Measurements from ENCODE around the gene ABHD2. TPM values are rescaled to one million over a fixed set of nuclear protein-coding genes. Genes with fewer than 3 reads are reported as not detected.

Gene ABHD2
- total RNA-seq, 1 experiment from 2014 or later: 15.6 TPM

GRCh38 chr15:89077750-89078149 lies 10.5 kb upstream of the ABHD2 start:
- no peaks in the 10 kb centered on the region for H3K9me3 ChIP-seq (ENCODE audit: control insufficient read depth, low read depth, low read length)
- H3K36me3 Mint-ChIP-seq (ENCODE audit: insufficient read depth in 1 of 3, low read depth in 3 of 3): peaks cover 0 to 3% (median 0%) of the 10 kb centered on the region in 3 experiments; a peak in 2 of 7 replicates
- no peak overlapping the region for H2AK5ac ChIP-seq (ENCODE audit: insufficient read length, low read length)
- no peak overlapping the region for H4K8ac ChIP-seq (replicated peaks; ENCODE audit: insufficient read length, low read depth, low read length)
- no peaks in the 10 kb centered on the region for H3K4me1 ChIP-seq (ENCODE audit: insufficient read depth, low read length)
- no peak for DNase-seq
- no peaks in the 10 kb centered on the region for H3K27me3 ChIP-seq (ENCODE audit: insufficient read depth, low read length)
- H3K27me3 Mint-ChIP-seq (ENCODE audit: low read depth): no peaks in the 10 kb centered on the region; the same call in 1 of the 2 replicates
- no peak overlapping the region for H3K4me3 Mint-ChIP-seq
- no peak overlapping the region for H2BK120ac ChIP-seq (ENCODE audit: low read depth, low read length, poor library complexity, severe bottlenecking)
- H3K4me2 ChIP-seq (ENCODE audit: insufficient read depth, insufficient read length, low read length): no peak overlapping the region
- H2BK12ac ChIP-seq (ENCODE audit: insufficient read length, low read depth, low read length): no peak overlapping the region
- no peaks in the 10 kb centered on the region for H3K79me2 ChIP-seq (ENCODE audit: insufficient read depth, low read length)
- H3K27ac Mint-ChIP-seq: no peak overlapping the region
- H2AFZ ChIP-seq (ENCODE audit: low read length): no peak overlapping the region
- H2BK20ac ChIP-seq (ENCODE audit: low read depth, low read length, poor library complexity, severe bottlenecking): no peak overlapping the region
- H3K4me1 Mint-ChIP-seq: peaks cover 21 to 22% of the 10 kb centered on the region in 2 experiments
- H4K91ac ChIP-seq (ENCODE audit: insufficient read length, low read depth, low read length): no peak overlapping the region
- H3K18ac ChIP-seq (ENCODE audit: insufficient read length, low read depth, low read length): no peak overlapping the region
- H3K9me3 Mint-ChIP-seq: no peaks in the 10 kb centered on the region; a peak in 1 of 5 replicates
- no CpG with 5 or more reads among the region's 1 CpG for WGBS (ENCODE audit: extremely low coverage, insufficient read length, low lambda C conversion rate)
- no peak overlapping the region for H3K23ac ChIP-seq (ENCODE audit: insufficient read length, low read depth, low read length)
- H2BK5ac ChIP-seq (ENCODE audit: insufficient read length, low read length): no peak overlapping the region
- no peak overlapping the region for H3K56ac ChIP-seq (ENCODE audit: insufficient read length, low read depth, low read length)
- H2BK15ac ChIP-seq (ENCODE audit: low read depth, low read length): no peak overlapping the region
- no peaks in the 10 kb centered on the region for H4K20me1 ChIP-seq (ENCODE audit: control insufficient read depth, insufficient read depth, insufficient read length)
- no peak overlapping the region for H3T11ph ChIP-seq (ENCODE audit: low read length)
- H3K4ac ChIP-seq (ENCODE audit: low read depth, low read length): no peak overlapping the region
- H3K27ac ChIP-seq (ENCODE audit: insufficient read length, low read depth, low read length): no peak overlapping the region
- H3K14ac ChIP-seq (ENCODE audit: insufficient read depth, low read length): no peak overlapping the region
- no peak overlapping the region for H3K9ac ChIP-seq (ENCODE audit: extremely low read depth, insufficient read length, low read length)
- no peaks in the 10 kb centered on the region for H3K23me2 ChIP-seq (ENCODE audit: insufficient read length, low read depth, low read length, poor library complexity, severe bottlenecking)
- no peak overlapping the region for H4K5ac ChIP-seq (ENCODE audit: insufficient read length, low read depth, low read length)
- TF ChIP-seq CTCF (conservative IDR thresholded peaks at IDR 0.05): no peak
- no peaks in the 10 kb centered on the region for H3K79me1 ChIP-seq (ENCODE audit: insufficient read depth, low read depth, low read length, poor library complexity, severe bottlenecking)
